GM12801 (cell line): ENCODE measurements around the gene WDR70.

Source experiments
- CTCF ChIP-seq: IDR thresholded peaks from one replicate; pipeline ENCODE4 v1.5.1; 2011; ENCODE audit warnings: control low read depth; ENCODE audit not compliant: insufficient read length; ENCODE audit errors: extremely low read depth

The WDR70 gene

GRCh38 chr5:37657046-37657445 is 277.9 kb downstream of the WDR70 start:
- TF ChIP-seq CTCF: no peak

GRCh38 chr5:37658440-37658839 is 279.3 kb downstream of the WDR70 start:
- TF ChIP-seq CTCF: no peak

GRCh38 chr5:37660319-37660718 is 281.2 kb downstream of the WDR70 start:
- no peak for TF ChIP-seq CTCF

GRCh38 chr5:37661227-37661920 is 282.3 kb downstream of the WDR70 start:
- no peak for TF ChIP-seq CTCF

- no peak for TF ChIP-seq CTCF
These were observed 282.8 kb downstream of the WDR70 start for GRCh38 chr5:37661951-37662350.

- no peak for TF ChIP-seq CTCF
These were observed 283.2 kb downstream of the WDR70 start for GRCh38 chr5:37662362-37662761.

- no peak for TF ChIP-seq CTCF
These were observed 283.8 kb downstream of the WDR70 start for GRCh38 chr5:37662789-37663485.
